Dendritic cell treated with granulocyte-macrophage colony-stimulating factor and Interleukin-4, amounts not matched to agents 40 ng/mL and 50 ng/mL, for 4 days (primary cell): ENCODE data around the gene GSK3A.
A peak's percentile ranks its signal among the peaks of the same experiment; 100 is the strongest.

Experiments used
- H3K27ac Mint-ChIP-seq: one replicate; pipeline ENCODE4 v1.8.0; 2022; ENCODE audit warnings: mild to moderate bottlenecking, mixed read lengths
- H3K27me3 Mint-ChIP-seq: one replicate; pipeline ENCODE4 v1.8.0; 2022; ENCODE audit warnings: mild to moderate bottlenecking, mixed read lengths
- H3K36me3 Mint-ChIP-seq: one replicate; pipeline ENCODE4 v1.8.0; 2022; ENCODE audit warnings: low read depth, mixed read lengths
- H3K4me1 Mint-ChIP-seq: one replicate; pipeline ENCODE4 v1.8.0; 2022; ENCODE audit warnings: low read depth, mixed read lengths
- H3K4me3 Mint-ChIP-seq: one replicate; pipeline ENCODE4 v1.8.0; 2022; ENCODE audit warnings: mild to moderate bottlenecking, moderate library complexity, mixed read lengths
- H3K9me3 Mint-ChIP-seq: one replicate; pipeline ENCODE4 v1.8.0; 2022; ENCODE audit warnings: mixed read lengths
- intact Hi-C: fragments of 100-400 bp; cut with micrococcal nuclease; formaldehyde crosslinking; loops from one replicate; pipeline ENCODE4 v1.15.0; 2022

Gene GSK3A

DNA sequence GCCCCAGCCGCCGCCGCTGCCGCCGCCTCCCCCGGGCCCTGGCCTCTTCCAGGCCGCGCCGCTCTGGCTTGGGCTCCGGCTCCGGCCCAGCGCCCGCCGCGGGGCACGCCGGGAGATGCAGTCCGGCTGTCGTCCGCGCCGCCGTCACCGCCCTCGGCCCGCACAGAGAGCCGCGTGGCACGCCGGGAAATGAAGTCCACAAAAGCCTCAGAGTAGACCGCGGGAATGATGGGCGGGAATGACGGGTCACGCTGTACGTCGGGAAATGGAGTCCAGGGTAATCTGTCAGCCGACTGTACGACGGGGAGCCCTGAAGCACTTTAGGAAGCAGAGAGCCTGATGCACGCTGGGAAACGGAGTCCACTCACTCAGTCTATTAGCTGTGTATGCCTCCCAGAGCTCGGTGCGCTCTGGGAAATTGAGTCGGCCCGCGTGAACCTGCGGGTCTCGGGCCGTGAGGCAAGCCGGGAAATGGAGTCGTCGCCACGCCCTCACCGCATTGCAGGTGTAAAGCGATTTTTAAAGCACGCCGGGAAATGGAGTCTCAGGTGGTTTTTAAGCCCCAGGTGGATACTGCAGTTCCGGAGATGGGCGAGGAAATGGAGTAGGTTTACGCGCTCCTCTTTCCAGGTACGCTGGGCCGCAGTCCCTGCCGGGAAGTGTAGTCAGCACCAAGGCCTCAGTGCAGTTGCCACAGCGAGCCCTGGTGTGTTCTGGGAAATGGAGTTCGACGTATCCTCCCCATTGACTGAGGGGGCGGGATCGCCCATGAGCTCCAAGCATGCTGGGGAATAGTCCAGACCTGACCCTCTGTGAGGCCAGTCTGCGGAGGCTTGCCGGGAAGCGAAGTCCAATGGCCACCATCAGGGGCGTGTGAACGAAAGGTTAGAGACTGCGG, at the start of gene GSK3A:
Gene GSK3A (minus strand): TSS at position 91 of the 898 bp plus-strand sequence. CDS start 137 bp downstream, outside the sequence.
- H3K9me3 Mint-ChIP-seq: no peaks in the 10 kb centered on the region
- peaks cover 52% of the 10 kb centered on the region for H3K4me1 Mint-ChIP-seq
- H3K4me3 Mint-ChIP-seq: peak within 1 kb of the TSS; percentile 91
- peaks cover 40% of the 10 kb centered on the region for H3K36me3 Mint-ChIP-seq
- no peaks in the 10 kb centered on the region for H3K27me3 Mint-ChIP-seq
- peak within 1 kb of the TSS; percentile 91 for H3K27ac Mint-ChIP-seq
- intact Hi-C loops: loop anchor here (1.0 to 2.0 kb wide), 3 partner anchors 40 to 167 kb away; partner anchors contain the start of gene POU2F2

DNA sequence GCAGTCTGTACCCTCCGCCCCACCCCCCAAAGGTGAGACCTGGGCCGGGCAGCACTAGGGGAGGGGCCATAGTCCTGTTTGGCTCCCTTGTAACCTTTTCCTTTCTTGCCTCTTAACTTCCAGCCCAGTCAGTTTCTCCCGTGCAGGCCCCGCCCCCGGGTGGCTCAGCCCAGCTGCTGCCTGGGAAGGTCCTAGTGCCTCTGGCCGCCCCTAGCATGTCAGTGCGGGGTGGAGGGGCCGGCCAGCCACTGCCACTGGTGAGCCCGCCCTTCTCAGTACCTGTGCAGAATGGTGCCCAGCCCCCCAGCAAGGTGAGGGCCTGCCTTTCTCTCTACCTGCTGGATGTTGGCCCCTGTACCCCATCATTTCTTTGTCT, 49.0 kb upstream of the GSK3A start:
- Mint-ChIP-seq H3K9me3 (no peaks in the 10 kb centered on the region), H3K27me3 (no peaks in the 10 kb centered on the region), H3K27ac (no peak overlapping the region), H3K36me3 (peaks cover 89% of the 10 kb centered on the region), H3K4me3 (no peak overlapping the region), H3K4me1 (peaks cover 24% of the 10 kb centered on the region)
- intact Hi-C loops: loop anchor here (10.0 kb wide), 1 partner anchor 187 kb away; no protein-coding TSS in a partner anchor

DNA sequence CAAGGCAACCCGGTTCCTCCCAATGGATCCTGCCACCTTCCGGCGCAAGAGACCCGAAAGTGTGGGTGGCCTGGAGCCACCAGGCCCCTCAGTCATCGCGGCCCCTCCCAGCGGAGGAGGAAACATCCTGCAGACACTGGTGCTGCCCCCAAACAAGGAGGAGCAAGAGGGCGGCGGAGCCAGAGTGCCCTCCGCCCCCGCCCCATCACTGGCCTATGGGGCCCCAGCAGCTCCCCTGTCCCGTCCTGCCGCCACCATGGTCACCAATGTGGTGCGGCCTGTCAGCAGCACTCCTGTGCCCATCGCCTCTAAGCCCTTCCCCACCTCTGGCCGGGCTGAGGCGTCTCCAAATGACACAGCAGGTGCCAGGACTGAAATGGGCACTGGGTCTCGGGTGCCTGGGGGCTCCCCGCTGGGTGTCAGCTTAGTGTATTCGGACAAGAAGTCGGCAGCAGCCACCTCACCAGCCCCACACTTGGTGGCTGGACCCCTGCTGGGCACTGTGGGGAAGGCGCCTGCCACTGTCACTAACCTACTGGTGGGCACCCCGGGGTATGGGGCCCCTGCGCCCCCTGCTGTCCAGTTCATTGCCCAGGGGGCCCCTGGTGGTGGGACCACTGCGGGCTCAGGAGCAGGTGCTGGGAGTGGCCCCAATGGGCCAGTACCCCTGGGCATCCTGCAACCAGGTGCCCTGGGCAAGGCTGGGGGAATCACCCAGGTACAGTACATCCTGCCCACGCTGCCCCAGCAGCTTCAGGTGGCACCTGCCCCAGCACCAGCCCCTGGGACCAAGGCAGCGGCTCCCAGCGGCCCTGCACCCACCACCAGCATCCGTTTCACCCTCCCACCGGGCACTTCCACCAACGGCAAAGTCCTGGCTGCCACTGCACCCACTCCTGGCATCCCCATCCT, 48.4 kb upstream of the GSK3A start:
- Mint-ChIP-seq H3K36me3 (peaks cover 89% of the 10 kb centered on the region), H3K4me1 (peaks cover 30% of the 10 kb centered on the region), H3K27me3 (no peaks in the 10 kb centered on the region), H3K4me3 (no peak overlapping the region), H3K27ac (no peak overlapping the region), H3K9me3 (no peaks in the 10 kb centered on the region)
- intact Hi-C loops: loop anchor here (10.0 kb wide), 1 partner anchor 186 kb away; no protein-coding TSS in a partner anchor

DNA sequence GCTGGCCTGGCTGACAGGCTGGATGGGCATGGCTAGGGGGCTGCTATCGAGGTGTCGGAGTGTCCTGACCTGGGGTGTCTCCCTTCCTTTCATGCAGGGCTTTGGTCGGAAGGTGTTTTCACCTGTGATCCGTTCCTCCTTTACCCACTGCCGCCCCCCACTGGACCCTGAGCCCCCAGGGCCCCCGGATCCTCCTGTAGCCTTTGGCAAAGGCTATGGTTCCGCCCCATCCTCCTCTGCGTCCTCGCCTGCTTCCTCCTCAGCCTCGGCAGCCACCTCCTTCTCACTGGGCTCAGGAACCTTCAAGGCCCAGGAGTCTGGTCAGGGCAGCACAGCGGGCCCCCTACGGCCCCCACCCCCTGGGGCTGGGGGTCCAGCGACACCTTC, 47.7 kb upstream of the GSK3A start:
- intact Hi-C loops: loop anchor here (10.0 kb wide), 1 partner anchor 185 kb away; no protein-coding TSS in a partner anchor
- Mint-ChIP-seq H3K27ac (no peak overlapping the region), H3K4me3 (no peak overlapping the region), H3K36me3 (peaks cover 85% of the 10 kb centered on the region), H3K9me3 (no peaks in the 10 kb centered on the region), H3K4me1 (peaks cover 37% of the 10 kb centered on the region), H3K27me3 (no peaks in the 10 kb centered on the region)

DNA sequence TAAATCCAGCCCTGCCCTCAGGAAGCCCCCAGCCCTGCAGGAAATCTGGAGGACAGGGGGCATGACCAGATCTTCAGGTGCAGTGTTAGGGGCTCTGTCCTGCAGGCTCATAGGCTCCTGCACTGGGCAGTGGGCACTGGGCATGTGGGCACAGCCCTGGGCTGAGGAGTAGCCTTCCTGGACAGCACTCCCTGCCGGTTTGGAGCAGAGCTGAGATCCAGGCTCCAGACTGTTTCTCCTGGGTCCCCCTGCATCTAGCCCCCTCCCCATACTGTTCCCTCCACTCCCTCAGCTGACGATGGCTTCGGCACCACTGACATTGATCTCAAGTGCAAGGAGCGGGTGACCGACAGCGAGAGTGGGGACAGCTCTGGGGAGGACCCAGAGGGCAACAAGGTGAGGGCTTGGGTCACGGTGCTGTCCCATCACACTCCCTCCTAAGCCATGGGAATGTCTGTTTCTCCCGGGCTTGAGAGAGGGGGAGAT, 47.2 kb upstream of the GSK3A start:
- Mint-ChIP-seq H3K36me3 (peaks cover 80% of the 10 kb centered on the region), H3K4me3 (no peak overlapping the region), H3K9me3 (no peaks in the 10 kb centered on the region), H3K4me1 (peaks cover 42% of the 10 kb centered on the region), H3K27me3 (no peaks in the 10 kb centered on the region), H3K27ac (no peak overlapping the region)
- intact Hi-C loops: loop anchor here (5.0 to 10.0 kb wide), 2 partner anchors 157 to 185 kb away; partner anchors contain the start of gene POU2F2

DNA sequence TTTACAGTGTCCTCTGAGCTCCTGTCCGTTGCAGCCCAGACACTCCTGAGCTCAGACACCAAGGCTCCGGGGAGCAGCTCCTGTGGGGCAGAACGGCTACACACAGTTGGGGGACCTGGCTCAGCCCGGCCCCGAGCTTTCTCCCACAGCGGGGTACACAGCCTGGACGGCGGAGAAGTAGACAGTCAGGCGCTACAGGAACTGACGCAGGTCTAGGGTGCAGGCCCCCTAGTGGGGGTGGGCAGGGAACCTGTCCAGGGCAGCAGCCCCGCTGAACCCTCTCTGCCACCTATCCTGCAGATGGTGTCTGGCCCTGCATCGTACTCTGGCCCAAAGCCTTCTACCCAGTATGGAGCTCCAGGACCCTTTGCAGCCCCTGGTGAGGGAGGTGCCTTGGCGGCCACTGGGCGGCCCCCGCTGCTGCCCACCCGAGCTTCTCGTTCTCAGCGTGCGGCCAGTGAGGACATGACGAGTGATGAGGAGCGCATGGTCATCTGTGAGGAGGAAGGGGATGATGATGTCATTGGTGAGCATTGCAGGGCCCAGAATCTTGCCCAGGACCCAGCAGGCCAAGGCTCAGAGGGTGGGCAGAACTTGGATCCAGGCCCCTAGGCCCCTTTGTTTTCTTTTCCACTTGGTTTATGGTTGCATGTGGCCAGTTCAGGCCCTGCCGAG, 46.6 kb upstream of the GSK3A start:
- intact Hi-C loops: loop anchor here (5.0 kb wide), 1 partner anchor 157 kb away; the partner anchor contains the start of gene POU2F2
- Mint-ChIP-seq H3K4me3 (no peak overlapping the region), H3K9me3 (no peaks in the 10 kb centered on the region), H3K36me3 (peaks cover 74% of the 10 kb centered on the region), H3K27ac (no peak overlapping the region), H3K27me3 (no peaks in the 10 kb centered on the region), H3K4me1 (peaks cover 44% of the 10 kb centered on the region)

DNA sequence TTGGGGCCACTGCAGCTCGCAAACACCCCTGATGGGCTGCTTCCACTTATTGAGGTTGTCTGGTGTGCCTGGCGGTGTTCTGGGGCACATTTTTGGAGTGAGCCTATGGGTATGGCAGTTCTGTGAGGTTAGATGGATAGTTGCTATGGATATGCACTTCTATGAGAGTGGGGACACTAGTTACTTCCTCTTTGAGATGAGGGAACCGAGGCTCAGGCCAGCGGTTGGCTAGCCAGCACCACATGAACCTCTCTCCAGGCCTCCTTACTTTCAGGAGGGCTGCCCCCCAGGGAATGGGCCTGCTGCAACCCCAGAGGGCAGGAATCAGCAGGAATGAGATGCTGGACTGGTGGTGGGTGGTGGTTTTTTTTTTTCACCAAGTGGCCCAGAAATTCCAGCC, 46.0 kb upstream of the GSK3A start:
- intact Hi-C loops: loop anchor here (5.0 kb wide), 1 partner anchor 156 kb away; the partner anchor contains the start of gene POU2F2
- peaks cover 68% of the 10 kb centered on the region for H3K36me3 Mint-ChIP-seq

DNA sequence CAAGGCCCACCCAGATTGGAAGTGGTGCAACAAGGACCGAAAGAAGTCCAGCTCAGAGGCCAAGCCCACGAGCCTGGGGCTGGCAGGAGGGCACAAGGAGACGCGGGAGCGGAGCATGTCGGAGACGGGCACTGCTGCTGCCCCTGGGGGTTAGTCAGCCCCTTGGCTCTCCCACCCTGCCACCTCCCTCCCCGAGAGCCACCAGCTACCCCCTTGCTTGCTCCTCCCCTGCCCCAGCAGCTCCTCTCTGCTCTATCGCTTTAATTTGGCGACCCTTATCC, 45.4 kb upstream of the GSK3A start:
- Mint-ChIP-seq H3K27ac (no peak overlapping the region), H3K36me3 (peaks cover 62% of the 10 kb centered on the region)

More for the DNA sequence above, 46.0 kb upstream of the GSK3A start:
- no peaks in the 10 kb centered on the region for H3K27me3 Mint-ChIP-seq
- no peak overlapping the region for H3K27ac Mint-ChIP-seq
- peaks cover 44% of the 10 kb centered on the region for H3K4me1 Mint-ChIP-seq
- no peak overlapping the region for H3K4me3 Mint-ChIP-seq
- no peaks in the 10 kb centered on the region for H3K9me3 Mint-ChIP-seq

DNA sequence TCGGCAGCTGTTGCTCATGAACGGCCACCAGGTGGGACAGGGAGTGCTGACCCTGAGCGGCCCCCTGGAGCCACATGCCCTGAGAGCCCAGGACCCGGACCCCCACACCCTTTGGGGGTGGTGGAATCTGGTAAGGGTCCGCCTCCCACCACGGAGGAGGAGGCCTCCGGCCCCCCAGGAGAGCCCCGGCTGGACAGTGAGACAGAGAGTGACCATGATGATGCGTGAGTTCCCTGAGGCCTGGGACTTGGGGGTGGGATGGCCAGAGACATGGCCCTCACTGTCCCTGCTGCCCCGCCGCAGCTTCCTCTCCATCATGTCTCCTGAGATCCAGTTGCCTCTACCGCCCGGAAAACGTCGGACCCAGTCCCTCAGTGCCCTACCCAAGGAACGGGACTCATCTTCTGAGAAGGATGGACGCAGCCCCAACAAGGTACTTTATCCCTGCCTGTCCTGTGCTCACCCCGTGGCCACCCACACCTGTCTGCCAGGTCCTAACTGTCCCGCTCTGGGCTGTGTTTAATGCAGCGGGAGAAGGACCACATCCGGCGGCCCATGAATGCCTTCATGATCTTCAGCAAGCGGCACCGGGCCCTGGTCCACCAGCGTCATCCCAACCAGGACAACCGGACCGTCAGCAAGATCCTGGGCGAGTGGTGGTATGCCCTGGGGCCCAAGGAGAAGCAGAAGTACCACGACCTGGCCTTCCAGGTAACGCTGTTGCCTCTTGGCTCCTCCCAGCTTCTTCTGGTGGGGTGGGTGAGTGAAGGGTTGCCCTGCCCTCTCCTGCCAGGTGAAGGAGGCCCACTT, 44.8 kb upstream of the GSK3A start:
- H3K27ac Mint-ChIP-seq: no peak overlapping the region

More for the DNA sequence above, 45.4 kb upstream of the GSK3A start:
- Mint-ChIP-seq H3K4me3 (no peak overlapping the region), H3K4me1 (peaks cover 44% of the 10 kb centered on the region), H3K27me3 (no peaks in the 10 kb centered on the region), H3K9me3 (no peaks in the 10 kb centered on the region)
- intact Hi-C loops: loop anchor here (5.0 kb wide), 1 partner anchor 155 kb away; the partner anchor contains the start of gene POU2F2

DNA sequence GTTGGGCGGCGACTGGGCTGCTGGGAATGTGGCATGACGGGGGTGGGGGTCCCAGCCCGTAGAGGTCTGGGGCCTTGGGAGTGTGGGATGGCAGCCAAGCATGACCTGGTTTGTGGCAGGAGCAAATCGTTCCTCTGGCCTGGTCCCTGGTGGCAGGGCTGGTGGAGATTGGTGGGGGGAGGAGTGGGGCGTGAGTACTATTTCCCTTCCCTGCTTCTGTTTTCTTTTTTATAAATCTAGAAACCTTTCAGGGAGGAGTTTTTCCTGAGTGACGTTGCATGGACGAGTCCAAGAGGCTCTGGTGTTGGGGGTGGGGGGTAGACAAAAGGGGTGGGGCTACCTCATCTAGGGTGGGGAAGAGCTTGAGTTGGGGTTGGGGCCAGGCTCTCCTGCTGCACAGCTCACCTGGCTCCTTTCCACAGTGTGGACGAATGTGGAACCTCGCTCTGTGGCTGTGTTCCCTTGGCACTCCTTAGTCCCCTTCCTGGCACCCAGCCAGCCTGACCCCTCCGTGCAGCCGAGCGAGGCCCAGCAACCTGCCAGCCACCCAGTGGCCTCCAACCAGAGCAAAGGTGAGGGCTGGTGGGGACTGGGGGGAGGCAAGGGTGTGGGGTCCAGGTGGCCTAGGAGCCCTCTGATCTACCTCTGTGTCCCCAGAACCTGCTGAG, 44.1 kb upstream of the GSK3A start:
- Mint-ChIP-seq H3K27me3 (no peaks in the 10 kb centered on the region), H3K4me1 (peaks cover 38% of the 10 kb centered on the region), H3K27ac (peak overlapping the region; percentile 80), H3K9me3 (no peaks in the 10 kb centered on the region), H3K4me3 (peak overlapping the region; percentile 85), H3K36me3 (peaks cover 49% of the 10 kb centered on the region)
- intact Hi-C loops: loop anchor here (5.0 kb wide), 1 partner anchor 154 kb away; the partner anchor contains the start of gene POU2F2

More for the DNA sequence above, 44.8 kb upstream of the GSK3A start:
- Mint-ChIP-seq H3K4me1 (peaks cover 44% of the 10 kb centered on the region), H3K36me3 (peaks cover 56% of the 10 kb centered on the region), H3K4me3 (no peak overlapping the region), H3K27me3 (no peaks in the 10 kb centered on the region), H3K9me3 (no peaks in the 10 kb centered on the region)
- intact Hi-C loops: loop anchor here (5.0 kb wide), 1 partner anchor 155 kb away; the partner anchor contains the start of gene POU2F2

DNA sequence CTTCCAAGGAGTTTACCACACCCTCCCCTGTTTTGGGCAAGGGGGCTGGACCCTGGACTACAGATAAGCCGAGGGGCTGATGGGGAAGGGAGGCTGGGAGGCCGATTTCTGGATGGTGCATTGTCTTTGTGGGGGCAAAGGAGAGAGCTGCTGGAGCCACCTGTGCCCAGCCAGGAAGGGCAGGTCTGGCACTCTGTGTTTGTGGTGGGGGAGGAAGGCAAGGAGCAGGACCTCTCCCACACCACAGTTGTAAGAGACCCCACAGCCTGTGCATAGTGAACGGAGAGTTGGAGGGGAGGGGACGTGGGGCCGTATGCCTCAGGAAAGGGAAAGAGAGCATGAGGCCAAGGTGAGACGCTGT, 43.6 kb upstream of the GSK3A start:
- Mint-ChIP-seq H3K9me3 (no peaks in the 10 kb centered on the region), H3K36me3 (peaks cover 44% of the 10 kb centered on the region), H3K27me3 (no peaks in the 10 kb centered on the region), H3K4me3 (peak overlapping the region; percentile 85), H3K27ac (peak overlapping the region; percentile 80), H3K4me1 (peaks cover 37% of the 10 kb centered on the region)
- intact Hi-C loops: loop anchor here (5.0 kb wide), 1 partner anchor 154 kb away; the partner anchor contains the start of gene POU2F2

DNA sequence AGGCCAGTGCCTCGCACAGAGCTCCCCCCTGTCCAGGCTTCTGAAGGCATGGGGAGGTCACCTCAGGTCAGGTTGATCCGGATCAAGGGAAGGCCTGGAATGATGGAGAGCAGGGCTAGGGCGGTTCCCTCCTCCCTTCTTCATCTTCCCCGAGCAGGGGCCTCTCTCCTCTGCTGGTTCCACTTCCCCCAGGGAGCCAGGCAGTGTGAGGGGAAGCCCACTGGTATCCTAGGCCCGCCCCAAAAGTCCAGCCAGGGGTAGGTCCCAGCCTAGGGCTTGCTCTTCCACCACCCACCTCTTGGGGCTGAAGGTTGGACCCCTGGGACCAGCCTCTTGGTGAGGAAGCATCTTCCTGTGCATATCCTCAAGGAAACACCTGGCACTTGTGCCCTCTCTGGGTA, 43.1 kb upstream of the GSK3A start:
- H3K4me3 Mint-ChIP-seq: peak overlapping the region; percentile 85
- peak overlapping the region; percentile 80 for H3K27ac Mint-ChIP-seq
- H3K36me3 Mint-ChIP-seq: peaks cover 39% of the 10 kb centered on the region
- no peaks in the 10 kb centered on the region for H3K27me3 Mint-ChIP-seq
- H3K9me3 Mint-ChIP-seq: no peaks in the 10 kb centered on the region
- H3K4me1 Mint-ChIP-seq: peaks cover 37% of the 10 kb centered on the region
- intact Hi-C loops: loop anchor here (5.0 kb wide), 1 partner anchor 153 kb away; the partner anchor contains the start of gene POU2F2
